ENCODE data around the gene MAP2K4.

The MAP2K4 gene

DNA sequence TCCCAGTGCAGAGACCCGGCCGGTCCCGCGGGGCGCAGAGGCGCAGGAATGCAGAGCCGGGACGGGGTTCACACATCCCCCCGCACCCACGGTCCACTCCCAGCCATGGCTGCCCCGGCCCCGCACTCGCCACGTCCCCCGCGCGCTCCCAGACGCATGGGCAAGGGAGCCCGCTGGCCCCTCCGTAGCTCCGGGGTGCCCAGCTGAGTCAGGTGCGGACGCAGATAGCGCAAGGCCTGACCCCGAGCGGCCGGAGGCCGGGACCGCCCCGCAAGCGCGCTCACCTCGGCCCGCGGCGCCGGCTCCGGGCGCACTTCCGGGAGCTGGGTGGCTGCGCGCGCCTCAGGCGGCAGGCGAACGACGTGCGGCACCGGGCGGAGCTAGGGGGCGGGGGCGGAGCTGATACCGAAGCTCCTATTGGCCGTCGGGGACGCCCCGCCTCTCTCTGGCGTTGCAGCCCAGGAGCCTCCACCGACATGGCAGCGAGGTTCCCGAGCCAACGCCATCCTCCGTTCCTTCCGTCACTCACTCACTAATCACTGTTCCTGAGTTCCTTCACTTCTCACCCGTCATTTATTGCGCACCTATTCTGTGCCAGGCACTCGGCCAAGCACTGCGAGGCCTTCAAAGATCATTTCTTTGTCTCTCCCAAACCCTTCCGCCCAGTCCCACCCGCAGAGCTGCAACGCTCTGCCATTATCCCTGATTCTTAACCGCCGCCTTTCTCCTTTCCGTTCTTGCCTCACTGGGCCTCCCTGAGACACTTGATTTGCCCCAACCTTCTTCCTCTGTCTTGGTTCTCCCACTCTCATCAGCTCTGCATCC lies 23.3 kb upstream of the MAP2K4 start, which contains the start of gene ZNF18 (continued):
- TF ChIP-seq TCF7L2 (IDR thresholded peaks at IDR 0.05; ENCODE audit: borderline replicate concordance, low read depth, low read length): no peak
- TF ChIP-seq ZNF10 (tag by site-specific recombination; IDR thresholded peaks at IDR 0.05): no peak
- TF ChIP-seq, protein P1, sequence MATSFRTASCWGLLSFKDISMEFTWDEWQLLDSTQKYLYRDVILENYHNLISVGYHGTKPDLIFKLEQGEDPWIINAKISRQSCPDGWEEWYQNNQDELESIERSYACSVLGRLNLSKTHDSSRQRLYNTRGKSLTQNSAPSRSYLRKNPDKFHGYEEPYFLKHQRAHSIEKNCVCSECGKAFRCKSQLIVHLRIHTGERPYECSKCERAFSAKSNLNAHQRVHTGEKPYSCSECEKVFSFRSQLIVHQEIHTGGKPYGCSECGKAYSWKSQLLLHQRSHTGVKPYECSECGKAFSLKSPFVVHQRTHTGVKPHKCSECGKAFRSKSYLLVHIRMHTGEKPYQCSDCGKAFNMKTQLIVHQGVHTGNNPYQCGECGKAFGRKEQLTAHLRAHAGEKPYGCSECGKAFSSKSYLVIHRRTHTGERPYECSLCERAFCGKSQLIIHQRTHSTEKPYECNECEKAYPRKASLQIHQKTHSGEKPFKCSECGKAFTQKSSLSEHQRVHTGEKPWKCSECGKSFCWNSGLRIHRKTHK (tag by site-specific recombination; IDR thresholded peaks at IDR 0.05): no peak
- TF ChIP-seq, protein P2, sequence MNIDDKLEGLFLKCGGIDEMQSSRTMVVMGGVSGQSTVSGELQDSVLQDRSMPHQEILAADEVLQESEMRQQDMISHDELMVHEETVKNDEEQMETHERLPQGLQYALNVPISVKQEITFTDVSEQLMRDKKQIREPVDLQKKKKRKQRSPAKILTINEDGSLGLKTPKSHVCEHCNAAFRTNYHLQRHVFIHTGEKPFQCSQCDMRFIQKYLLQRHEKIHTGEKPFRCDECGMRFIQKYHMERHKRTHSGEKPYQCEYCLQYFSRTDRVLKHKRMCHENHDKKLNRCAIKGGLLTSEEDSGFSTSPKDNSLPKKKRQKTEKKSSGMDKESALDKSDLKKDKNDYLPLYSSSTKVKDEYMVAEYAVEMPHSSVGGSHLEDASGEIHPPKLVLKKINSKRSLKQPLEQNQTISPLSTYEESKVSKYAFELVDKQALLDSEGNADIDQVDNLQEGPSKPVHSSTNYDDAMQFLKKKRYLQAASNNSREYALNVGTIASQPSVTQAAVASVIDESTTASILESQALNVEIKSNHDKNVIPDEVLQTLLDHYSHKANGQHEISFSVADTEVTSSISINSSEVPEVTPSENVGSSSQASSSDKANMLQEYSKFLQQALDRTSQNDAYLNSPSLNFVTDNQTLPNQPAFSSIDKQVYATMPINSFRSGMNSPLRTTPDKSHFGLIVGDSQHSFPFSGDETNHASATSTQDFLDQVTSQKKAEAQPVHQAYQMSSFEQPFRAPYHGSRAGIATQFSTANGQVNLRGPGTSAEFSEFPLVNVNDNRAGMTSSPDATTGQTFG (tag by site-specific recombination; IDR thresholded peaks at IDR 0.05; ENCODE audit: borderline replicate concordance): no peak
- TF ChIP-seq REPIN1 (tag by site-specific recombination; IDR thresholded peaks at IDR 0.05; ENCODE audit: low read depth): no peak
- no peak for TF ChIP-seq ZBTB7A (tag by site-specific recombination; IDR thresholded peaks at IDR 0.05; ENCODE audit: low read depth)
- peak; percentile 71; the same call in 1 of the 2 replicates for TF ChIP-seq ZNF639 (tag by site-specific recombination; IDR thresholded peaks at IDR 0.05)
- peak; percentile 90; the same call in 1 of the 2 replicates for TF ChIP-seq PBX3 (CRISPR knock-in tag; IDR thresholded peaks at IDR 0.05)
- 0 out of 2 replicates have a peak, but pooled peaks have one; percentile 24 for TF ChIP-seq KLF9 (tag by site-specific recombination; IDR thresholded peaks at IDR 0.05; ENCODE audit: low read depth)
- peak; percentile 67; the same call in 1 of the 2 replicates for TF ChIP-seq PRDM1 (tag by site-specific recombination; IDR thresholded peaks at IDR 0.05)
- TF ChIP-seq, protein P3, sequence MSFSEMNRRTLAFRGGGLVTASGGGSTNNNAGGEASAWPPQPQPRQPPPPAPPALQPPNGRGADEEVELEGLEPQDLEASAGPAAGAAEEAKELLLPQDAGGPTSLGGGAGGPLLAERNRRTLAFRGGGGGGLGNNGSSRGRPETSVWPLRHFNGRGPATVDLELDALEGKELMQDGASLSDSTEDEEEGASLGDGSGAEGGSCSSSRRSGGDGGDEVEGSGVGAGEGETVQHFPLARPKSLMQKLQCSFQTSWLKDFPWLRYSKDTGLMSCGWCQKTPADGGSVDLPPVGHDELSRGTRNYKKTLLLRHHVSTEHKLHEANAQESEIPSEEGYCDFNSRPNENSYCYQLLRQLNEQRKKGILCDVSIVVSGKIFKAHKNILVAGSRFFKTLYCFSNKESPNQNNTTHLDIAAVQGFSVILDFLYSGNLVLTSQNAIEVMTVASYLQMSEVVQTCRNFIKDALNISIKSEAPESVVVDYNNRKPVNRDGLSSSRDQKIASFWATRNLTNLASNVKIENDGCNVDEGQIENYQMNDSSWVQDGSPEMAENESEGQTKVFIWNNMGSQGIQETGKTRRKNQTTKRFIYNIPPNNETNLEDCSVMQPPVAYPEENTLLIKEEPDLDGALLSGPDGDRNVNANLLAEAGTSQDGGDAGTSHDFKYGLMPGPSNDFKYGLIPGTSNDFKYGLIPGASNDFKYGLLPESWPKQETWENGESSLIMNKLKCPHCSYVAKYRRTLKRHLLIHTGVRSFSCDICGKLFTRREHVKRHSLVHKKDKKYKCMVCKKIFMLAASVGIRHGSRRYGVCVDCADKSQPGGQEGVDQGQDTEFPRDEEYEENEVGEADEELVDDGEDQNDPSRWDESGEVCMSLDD (tag by site-specific recombination; IDR thresholded peaks at IDR 0.05): peak; percentile 88
- no peak for TF ChIP-seq HOXD13 (CRISPR knock-in tag; IDR thresholded peaks at IDR 0.05; ENCODE audit: borderline replicate concordance)
- no peak for TF ChIP-seq ZNF530 (tag by site-specific recombination; IDR thresholded peaks at IDR 0.05; ENCODE audit: low read depth)
- TF ChIP-seq SCRT1 (tag by site-specific recombination; IDR thresholded peaks at IDR 0.05; ENCODE audit: borderline replicate concordance): no peak
- TF ChIP-seq, protein P4, sequence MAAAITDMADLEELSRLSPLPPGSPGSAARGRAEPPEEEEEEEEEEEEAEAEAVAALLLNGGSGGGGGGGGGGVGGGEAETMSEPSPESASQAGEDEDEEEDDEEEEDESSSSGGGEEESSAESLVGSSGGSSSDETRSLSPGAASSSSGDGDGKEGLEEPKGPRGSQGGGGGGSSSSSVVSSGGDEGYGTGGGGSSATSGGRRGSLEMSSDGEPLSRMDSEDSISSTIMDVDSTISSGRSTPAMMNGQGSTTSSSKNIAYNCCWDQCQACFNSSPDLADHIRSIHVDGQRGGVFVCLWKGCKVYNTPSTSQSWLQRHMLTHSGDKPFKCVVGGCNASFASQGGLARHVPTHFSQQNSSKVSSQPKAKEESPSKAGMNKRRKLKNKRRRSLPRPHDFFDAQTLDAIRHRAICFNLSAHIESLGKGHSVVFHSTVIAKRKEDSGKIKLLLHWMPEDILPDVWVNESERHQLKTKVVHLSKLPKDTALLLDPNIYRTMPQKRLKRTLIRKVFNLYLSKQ (tag by site-specific recombination; IDR thresholded peaks at IDR 0.05; ENCODE audit: borderline replicate concordance): no peak
- no peak for TF ChIP-seq SCRT2 (tag by site-specific recombination; IDR thresholded peaks at IDR 0.05)
- TF ChIP-seq PRDM10 (tag by site-specific recombination; IDR thresholded peaks at IDR 0.05): no peak; the same call in none of the 2 replicates
- no peak for TF ChIP-seq ZNF785 (tag by site-specific recombination; IDR thresholded peaks at IDR 0.05)
- no peak for TF ChIP-seq ZNF211 (tag by site-specific recombination; IDR thresholded peaks at IDR 0.05; ENCODE audit: low read depth)
- TF ChIP-seq ELK4 (IDR thresholded peaks at IDR 0.05; ENCODE audit: borderline replicate concordance, low read depth, low read length): no peak
- peak; percentile 91 for TF ChIP-seq ZBTB20 (tag by site-specific recombination; IDR thresholded peaks at IDR 0.05)
- no peak for TF ChIP-seq ZFP41 (tag by site-specific recombination; IDR thresholded peaks at IDR 0.05; ENCODE audit: borderline replicate concordance)
